IPS DF 4.7 (cell line): ENCODE measurements around the gene OTULIN.

Experiments used
- DNase-seq: peaks from one replicate; pipeline ENCODE4 v3.0.0-alpha.2; 2013; ENCODE audit warnings: low spot score; ENCODE audit errors: extremely low read depth

The OTULIN gene

GRCh38 chr5:14741131-14741530 lies 76.6 kb downstream of the OTULIN start:
- no peak for DNase-seq

- DNase-seq, result no peak
Observed at GRCh38 chr5:14741801-14742440, 77.4 kb downstream of the OTULIN start.

- DNase-seq, result no peak
Observed at GRCh38 chr5:14742498-14742897, 78.0 kb downstream of the OTULIN start.

GRCh38 chr5:14743601-14744295 lies 79.2 kb downstream of the OTULIN start:
- DNase-seq, result no peak

GRCh38 chr5:14744296-14745187 lies 80.0 kb downstream of the OTULIN start:
- no peak for DNase-seq

GRCh38 chr5:14745188-14745563 lies 80.7 kb downstream of the OTULIN start:
- no peak for DNase-seq

- DNase-seq, result no peak
Observed at GRCh38 chr5:14745753-14746152, 81.2 kb downstream of the OTULIN start.

GRCh38 chr5:14748180-14748900 lies 83.8 kb downstream of the OTULIN start:
- no peak for DNase-seq
